Measurements from ENCODE around the gene TBC1D9. TPM values are rescaled to one million over a fixed set of nuclear protein-coding genes. Genes with fewer than 3 reads are reported as not detected.

TBC1D9 gene
- total RNA-seq, 1 donor from 2014 or later = 15.9 TPM

DNA sequence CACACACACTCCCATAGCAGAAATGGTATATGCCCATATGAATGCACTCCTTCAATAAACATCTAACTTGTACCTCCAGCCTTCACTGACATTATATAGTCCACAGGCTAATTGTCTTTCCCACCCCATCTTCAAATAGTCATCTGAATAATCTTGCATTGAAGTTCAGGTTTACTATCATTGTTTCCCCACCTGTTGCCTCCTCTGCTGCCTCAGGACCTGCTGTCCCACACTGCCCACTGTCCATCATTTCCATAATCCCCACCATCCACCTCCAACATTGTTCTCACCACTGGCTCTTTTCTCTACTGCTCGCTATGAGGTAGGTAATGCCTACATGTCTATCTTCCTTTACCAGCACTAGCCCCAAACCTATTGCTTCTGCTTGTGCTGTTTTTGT lies 66.1 kb downstream of the TBC1D9 start:
- H3K4me1 Mint-ChIP-seq = peaks cover 14% of the 10 kb centered on the region
- TF ChIP-seq, protein P1, sequence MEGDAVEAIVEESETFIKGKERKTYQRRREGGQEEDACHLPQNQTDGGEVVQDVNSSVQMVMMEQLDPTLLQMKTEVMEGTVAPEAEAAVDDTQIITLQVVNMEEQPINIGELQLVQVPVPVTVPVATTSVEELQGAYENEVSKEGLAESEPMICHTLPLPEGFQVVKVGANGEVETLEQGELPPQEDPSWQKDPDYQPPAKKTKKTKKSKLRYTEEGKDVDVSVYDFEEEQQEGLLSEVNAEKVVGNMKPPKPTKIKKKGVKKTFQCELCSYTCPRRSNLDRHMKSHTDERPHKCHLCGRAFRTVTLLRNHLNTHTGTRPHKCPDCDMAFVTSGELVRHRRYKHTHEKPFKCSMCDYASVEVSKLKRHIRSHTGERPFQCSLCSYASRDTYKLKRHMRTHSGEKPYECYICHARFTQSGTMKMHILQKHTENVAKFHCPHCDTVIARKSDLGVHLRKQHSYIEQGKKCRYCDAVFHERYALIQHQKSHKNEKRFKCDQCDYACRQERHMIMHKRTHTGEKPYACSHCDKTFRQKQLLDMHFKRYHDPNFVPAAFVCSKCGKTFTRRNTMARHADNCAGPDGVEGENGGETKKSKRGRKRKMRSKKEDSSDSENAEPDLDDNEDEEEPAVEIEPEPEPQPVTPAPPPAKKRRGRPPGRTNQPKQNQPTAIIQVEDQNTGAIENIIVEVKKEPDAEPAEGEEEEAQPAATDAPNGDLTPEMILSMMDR (conservative IDR thresholded peaks at IDR 0.05) = no peak
- H3K9me3 Mint-ChIP-seq = no peaks in the 10 kb centered on the region
- no peaks in the 10 kb centered on the region for H3K36me3 Mint-ChIP-seq (ENCODE audit: low read depth)
- H3K27me3 Mint-ChIP-seq (ENCODE audit: low read depth) = no peaks in the 10 kb centered on the region
- peak overlapping the region; percentile 8 for H3K4me3 Mint-ChIP-seq
- no peak for DNase-seq (ENCODE audit: low read depth, low spot score)
- H3K27ac Mint-ChIP-seq (ENCODE audit: unreplicated experiment) = peak overlapping the region; percentile 36

DNA sequence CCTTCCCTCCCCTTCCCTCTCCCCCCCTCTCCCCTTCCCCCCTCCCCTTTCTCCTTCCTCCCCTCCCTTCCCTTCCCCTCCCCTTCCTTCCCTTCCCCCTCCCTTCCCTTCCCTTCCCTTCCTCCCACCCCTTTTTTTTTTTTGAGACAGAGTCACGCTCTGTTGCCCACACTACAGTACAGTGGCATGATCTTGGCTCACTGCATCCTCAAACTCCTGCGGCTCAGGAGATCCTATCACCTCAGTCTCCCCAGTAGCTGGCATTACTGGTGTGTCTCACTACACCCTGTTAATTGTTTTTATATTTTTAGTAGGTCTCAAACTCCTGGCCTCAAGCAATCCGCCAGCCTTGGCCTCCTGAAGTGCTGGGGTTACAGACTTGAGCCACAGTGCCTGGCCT lies 66.6 kb downstream of the TBC1D9 start:
- TF ChIP-seq, protein P1 (conservative IDR thresholded peaks at IDR 0.05) = no peak
- no peaks in the 10 kb centered on the region for H3K27me3 Mint-ChIP-seq (ENCODE audit: low read depth)

DNA sequence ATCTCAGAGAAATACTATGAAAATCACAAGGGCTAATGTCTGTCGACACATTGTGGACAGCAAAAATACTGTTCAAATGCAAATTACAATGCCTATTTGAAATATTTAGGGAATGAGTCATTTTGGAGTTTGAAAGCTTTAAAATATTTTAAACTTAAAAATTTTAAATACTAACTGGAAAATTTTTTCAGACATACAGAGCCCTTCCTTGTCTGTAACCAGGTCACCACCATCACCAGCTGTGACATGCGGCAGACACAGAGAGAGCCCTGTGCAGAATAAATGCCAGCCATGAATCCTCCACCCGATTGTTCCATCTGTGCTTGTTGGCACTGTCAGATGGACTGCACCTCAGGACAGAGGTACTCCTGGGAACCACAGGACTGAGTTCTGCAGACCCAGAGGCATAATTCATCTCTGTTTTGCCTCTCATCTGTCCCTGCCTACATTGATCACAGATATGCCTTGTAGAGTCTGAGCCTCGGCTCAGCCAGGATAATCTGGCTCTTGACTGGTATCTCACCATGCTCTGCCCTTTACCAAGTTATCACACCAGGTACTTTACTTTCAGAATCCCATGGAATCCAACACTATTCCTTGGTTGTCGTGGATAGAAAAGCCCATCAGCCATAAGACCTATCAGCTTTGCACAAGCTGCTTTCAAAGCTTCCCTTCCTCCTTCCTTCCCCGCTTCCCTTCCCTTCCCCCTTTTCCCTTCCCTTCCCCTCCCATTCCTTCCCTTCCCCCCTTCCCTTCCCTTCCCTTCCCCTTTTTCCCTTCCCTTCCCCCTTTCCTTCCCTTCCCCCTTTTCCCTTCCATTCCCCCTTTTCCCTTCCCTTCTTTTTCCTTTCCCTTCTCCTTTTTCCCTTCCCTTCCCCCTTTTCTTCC lies 67.2 kb downstream of the TBC1D9 start:
- Mint-ChIP-seq H3K9me3 (no peaks in the 10 kb centered on the region), H3K27me3 (ENCODE audit: low read depth) (no peaks in the 10 kb centered on the region), H3K4me1 (peaks cover 14% of the 10 kb centered on the region), H3K36me3 (ENCODE audit: low read depth) (no peaks in the 10 kb centered on the region), H3K4me3 (no peak overlapping the region), H3K27ac (ENCODE audit: unreplicated experiment) (no peak overlapping the region)
- no peak for DNase-seq (ENCODE audit: low read depth, low spot score)
- TF ChIP-seq, protein P1 (conservative IDR thresholded peaks at IDR 0.05) = no peak

More for the DNA sequence above, 66.6 kb downstream of the TBC1D9 start:
- Mint-ChIP-seq H3K27ac (ENCODE audit: unreplicated experiment) (peak overlapping the region; percentile 36), H3K9me3 (no peaks in the 10 kb centered on the region), H3K4me1 (peaks cover 14% of the 10 kb centered on the region), H3K4me3 (peak overlapping the region; percentile 8), H3K36me3 (ENCODE audit: low read depth) (no peaks in the 10 kb centered on the region)
- no peak for DNase-seq (ENCODE audit: low read depth, low spot score)

DNA sequence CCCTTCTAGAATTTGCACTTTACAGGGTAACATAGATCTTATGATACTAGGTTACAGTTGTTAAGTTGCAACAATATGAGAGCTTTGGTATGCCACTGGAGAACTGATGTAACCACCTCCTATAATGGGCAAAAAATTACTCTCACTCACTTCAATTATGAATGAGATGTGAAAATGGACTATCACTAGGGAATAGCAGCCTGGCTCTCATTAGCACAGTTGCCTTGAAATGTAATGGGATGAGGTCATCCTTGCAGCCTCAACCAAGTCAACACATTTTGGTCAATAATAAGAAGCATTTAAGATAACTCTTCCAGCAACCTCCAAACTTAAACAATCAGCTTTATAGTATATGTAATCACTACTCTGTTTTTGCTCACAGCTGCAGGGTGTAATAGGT lies 69.4 kb downstream of the TBC1D9 start:
- TF ChIP-seq, protein P1 (conservative IDR thresholded peaks at IDR 0.05) = no peak
- no peaks in the 10 kb centered on the region for H3K27me3 Mint-ChIP-seq (ENCODE audit: low read depth)
- no peaks in the 10 kb centered on the region for H3K36me3 Mint-ChIP-seq (ENCODE audit: low read depth)
- no peak for DNase-seq (ENCODE audit: low read depth, low spot score)
- no peaks in the 10 kb centered on the region for H3K9me3 Mint-ChIP-seq
- no peak overlapping the region for H3K4me3 Mint-ChIP-seq
- no peak overlapping the region for H3K27ac Mint-ChIP-seq (ENCODE audit: unreplicated experiment)
- H3K4me1 Mint-ChIP-seq = peaks cover 14% of the 10 kb centered on the region

DNA sequence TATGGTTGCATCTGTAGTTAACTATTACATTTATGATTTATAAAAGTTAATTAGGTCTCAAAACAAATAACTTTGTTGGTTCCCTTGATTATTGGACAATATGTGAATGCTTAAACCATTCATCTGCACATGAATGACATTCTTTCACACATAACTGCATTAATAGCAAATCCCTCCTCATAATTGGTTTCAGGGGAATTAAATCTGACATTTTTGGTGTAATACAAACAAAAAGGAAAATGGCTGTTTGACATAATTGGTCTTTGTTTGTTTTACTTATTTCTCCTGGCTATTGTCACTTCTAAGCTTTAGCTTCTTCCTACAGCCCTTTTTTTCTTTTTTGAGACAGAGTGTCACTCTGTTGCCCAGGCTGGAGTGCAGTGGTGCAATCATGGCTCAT lies 71.9 kb downstream of the TBC1D9 start:
- H3K27me3 Mint-ChIP-seq (ENCODE audit: low read depth) = no peaks in the 10 kb centered on the region
- no peak overlapping the region for H3K4me3 Mint-ChIP-seq
- no peak for DNase-seq (ENCODE audit: low read depth, low spot score)
- no peaks in the 10 kb centered on the region for H3K4me1 Mint-ChIP-seq
- H3K9me3 Mint-ChIP-seq = no peaks in the 10 kb centered on the region
- TF ChIP-seq, protein P1 (conservative IDR thresholded peaks at IDR 0.05) = no peak
- no peak overlapping the region for H3K27ac Mint-ChIP-seq (ENCODE audit: unreplicated experiment)
- H3K36me3 Mint-ChIP-seq (ENCODE audit: low read depth) = peaks cover 7% of the 10 kb centered on the region

Data from neural crest cell (in vitro differentiated cells).